Measurements from ENCODE around the gene ASIC4.
A peak's percentile ranks its signal among the peaks of the same experiment; 100 is the strongest.

Gene ASIC4

DNA sequence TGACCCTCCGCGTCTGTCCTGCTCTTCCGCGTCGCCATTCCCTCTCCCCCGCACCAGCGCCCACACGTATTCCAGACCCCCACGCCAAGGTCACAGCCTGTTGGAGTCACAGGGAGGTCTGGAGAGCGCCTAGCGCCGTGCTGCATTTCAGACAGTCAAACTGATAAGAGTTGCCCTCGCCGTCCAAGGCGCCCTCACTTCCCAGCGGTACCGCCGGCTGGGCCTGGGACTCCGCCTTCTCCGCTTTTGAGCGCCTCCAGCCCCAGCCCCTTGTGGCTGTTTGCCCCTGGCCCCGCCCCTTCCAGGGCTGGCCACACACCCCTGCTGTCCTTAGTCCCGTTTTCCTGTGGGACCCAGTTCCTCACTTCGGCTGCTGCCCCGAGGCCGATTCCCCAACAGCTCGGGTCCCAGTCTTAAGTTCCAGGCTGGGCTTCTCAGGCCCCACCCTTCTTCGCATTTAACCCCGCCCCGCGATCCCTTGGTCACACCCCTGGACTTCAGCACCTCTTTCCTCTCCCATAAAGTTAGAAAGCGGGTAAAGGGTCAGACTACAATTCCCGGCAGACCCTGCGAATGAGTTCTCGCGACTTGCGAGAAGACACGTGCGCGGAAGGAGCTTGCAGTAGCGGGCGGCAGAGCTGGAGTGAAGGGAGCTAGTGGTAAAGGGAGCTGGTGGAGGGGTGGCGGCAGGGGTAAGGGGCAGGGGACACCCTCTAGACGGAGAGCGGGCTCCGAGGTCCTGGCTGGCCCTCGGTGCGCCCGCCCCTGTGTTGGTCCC lies 15.8 kb upstream of the ASIC4 start, which contains the start of gene GMPPA:
Gene GMPPA (plus strand): TSS at position 612 of the 778 bp plus-strand sequence. CDS start 1,085 bp downstream, outside the sequence.
- peak; percentile 91 to 93 for DNase-seq

- DNase-seq: no peak
Measured at GRCh38 chr2:219499058-219499307, 15.3 kb upstream of the ASIC4 start.

DNA sequence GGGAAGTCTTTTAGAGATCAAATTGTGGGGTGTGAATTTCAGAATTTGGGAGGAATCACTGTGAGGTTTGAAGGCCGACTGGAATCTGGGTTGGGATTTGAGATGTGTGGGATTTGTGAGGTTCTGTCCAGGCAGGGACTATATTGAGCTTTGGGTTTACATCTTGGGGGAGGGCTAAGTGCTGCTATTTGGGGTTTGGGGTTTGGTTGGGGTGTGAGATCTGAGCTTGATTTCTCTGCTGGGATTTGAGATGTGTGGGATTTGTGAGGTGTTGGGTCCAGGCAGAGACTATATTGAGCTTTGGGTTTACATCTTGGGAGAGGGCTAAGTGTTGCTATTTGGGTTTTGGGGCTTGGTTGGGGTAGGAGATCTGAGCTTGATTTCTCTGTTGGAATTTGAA lies 14.7 kb upstream of the ASIC4 start:
- no peak for DNase-seq

GRCh38 chr2:219500135-219500534 lies 14.1 kb upstream of the ASIC4 start:
- DNase-seq: no peak

- DNase-seq: no peak
Measured at GRCh38 chr2:219501849-219502248, 12.4 kb upstream of the ASIC4 start.

GRCh38 chr2:219502618-219503017 lies 11.7 kb upstream of the ASIC4 start:
- no peak for DNase-seq

DNA sequence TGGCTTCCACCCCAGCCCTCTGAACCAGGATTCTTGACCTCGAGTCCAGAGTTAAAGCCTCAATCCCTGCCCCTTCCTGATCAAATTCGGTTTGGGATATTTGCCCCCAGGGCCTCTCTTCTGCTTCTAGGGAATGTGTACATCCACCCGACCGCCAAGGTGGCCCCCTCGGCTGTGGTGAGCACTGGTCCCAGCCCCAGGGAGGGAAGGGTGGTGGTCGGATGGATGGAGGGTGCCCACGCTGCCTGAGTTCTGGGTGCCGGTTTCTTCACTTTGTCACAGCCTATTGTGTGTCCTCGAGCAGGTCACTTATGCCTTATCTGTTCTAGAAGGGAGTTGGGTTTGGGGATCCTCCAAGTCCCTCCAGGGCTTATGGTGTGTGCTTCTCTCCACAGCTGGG lies 8.7 kb upstream of the ASIC4 start:
- DNase-seq: no peak

DNA sequence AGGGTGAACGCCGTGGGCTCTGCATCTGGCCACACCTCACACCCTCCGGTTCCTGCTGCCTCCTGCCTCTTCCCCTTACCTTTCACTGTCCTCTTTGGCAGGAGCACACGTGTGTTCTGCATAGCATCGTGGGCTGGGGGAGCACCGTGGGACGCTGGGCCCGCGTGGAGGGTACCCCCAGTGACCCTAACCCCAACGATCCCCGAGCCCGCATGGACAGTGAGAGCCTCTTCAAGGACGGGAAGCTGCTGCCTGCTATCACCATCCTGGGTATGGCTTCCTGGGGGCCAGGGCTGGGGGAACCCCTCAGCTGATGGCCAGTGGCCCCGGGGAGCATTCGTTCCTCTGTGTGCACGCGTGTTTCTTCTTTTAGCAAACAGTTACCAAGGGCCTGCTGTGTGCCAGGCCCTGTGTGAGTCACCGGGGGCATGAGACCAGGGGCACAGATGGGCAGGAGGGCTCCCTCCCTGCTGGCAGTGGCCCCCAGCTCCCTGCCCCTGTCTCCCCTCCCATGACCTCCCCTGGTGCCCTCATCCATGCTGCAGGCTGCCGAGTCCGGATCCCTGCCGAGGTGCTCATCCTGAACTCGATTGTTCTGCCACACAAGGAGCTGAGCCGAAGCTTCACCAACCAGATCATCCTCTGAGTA lies 8.0 kb upstream of the ASIC4 start:
- no peak for DNase-seq

DNA sequence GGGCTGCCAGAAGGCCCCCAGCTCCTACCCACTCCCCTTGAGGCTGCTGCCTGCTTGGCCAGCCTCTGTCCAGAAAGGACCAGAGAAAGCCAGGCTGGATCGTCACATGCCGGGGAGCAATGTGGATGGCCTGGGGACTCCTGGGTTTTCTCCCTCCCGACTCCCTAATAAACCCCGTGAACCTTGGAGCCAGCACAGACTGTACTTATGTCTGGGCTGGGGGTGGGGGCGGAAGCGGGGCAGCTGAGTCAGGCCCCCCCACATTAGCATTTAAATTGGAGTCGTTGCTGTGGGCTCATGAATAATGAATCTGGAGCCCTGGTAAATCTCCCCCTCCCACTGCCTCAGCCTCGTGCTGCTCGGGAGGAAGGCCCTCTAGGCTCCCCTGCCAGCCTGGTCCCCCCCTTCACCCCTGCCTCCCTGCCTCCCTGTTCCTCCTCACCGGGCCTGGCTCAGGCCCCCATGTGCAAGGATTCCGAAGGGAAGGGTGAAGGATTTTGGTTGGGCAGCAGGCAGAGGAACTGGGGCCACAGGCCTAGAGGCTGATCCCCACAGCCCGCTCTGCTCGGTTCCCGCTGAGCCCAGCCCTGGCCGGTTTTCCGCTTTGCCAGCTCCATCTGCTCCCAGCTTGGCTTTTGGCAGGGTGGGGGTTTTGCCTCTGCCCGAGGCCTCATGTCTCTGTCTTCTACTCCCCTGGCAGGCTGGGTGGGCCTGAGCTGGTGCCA lies 7.3 kb upstream of the ASIC4 start:
- no peak for DNase-seq

- DNase-seq: no peak
Measured at GRCh38 chr2:219507581-219508443, 6.5 kb upstream of the ASIC4 start.

DNA sequence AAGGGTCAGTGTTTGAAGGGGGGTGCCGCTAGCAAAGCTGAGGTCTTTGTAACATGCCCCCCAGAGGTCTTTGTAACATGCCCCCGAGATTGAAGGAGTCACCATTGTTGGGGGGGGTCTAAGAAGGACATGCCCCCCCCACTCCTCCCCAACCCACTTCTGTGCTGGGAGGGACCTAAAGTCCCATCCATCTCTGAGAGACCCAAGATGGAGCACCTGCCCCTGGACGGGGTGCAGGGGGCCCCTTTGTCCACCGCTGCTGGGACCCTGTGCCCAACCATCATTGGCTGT lies 5.9 kb upstream of the ASIC4 start:
- no peak for DNase-seq

DNA sequence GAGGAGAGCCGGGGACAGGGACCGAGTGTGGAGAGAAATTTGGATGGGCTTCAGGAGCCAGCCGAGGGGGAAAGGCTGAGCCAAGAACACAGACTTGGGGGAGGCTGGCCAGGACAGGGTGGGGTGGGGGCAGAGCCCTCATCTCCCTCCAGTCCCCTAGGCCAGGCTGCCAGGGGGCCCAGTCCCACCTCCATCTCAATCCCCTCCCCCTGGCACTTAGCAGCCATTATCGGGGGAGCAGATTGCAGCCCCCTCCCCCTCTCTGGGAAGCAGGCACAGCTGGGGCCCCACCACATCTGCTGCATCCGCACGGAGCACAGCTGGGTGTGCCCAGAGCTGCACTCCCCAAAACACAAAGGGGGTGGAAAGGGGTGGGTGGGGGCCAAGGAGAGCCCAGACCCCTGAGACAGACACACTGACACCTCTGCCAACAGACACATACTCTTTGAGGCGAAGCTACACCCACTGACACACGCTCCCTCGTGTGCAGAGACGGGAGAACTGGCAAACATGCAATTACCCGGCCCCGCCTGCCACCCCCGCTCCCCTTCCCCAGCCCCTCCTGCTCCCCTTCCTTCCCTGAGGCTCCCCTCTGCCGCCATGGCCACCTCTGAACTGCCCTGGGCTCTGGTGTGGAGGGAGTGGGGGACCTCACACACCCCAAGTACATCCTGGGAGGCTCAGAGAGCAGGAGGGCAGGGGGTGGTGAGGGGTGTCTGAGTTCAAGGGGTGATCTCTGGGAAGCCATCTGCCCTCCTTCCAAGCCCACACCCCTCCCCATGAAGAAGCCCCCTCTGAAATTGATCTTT lies 5.1 kb upstream of the ASIC4 start:
- no peak for DNase-seq

GRCh38 chr2:219509780-219510511 lies 4.3 kb upstream of the ASIC4 start:
- peak; percentile 35 to 38 for DNase-seq

DNA sequence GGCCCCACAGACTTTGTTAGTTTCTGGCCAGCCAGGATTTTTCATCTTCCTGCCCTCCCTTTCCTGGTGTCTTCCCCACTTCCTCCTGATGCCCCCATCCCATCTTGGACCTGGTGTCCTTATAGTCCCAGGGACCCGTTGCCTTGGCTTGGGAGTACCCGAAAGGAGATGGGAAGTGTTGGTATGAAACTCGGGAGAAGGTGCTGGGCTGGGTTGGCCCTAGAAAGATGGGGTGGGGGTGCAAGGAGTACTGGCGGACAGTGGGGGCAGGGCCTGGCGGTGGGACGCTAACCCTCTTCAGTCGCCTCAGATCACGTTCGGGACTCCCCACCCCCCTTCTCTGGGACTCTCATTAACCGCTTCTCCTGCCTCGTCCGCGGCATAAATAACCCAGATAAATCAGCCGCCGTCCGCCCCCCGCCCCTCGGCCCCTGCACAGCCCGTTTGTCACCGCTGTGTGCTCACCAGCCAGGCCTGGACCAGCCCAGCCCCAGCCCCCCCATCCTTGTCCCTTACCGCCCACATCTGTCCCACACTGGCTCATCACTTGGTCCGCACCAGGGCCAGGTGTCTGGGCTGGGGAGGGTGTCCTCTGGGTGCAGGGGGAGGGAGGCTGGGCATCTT lies 3.7 kb upstream of the ASIC4 start:
- DNase-seq: no peak

DNA sequence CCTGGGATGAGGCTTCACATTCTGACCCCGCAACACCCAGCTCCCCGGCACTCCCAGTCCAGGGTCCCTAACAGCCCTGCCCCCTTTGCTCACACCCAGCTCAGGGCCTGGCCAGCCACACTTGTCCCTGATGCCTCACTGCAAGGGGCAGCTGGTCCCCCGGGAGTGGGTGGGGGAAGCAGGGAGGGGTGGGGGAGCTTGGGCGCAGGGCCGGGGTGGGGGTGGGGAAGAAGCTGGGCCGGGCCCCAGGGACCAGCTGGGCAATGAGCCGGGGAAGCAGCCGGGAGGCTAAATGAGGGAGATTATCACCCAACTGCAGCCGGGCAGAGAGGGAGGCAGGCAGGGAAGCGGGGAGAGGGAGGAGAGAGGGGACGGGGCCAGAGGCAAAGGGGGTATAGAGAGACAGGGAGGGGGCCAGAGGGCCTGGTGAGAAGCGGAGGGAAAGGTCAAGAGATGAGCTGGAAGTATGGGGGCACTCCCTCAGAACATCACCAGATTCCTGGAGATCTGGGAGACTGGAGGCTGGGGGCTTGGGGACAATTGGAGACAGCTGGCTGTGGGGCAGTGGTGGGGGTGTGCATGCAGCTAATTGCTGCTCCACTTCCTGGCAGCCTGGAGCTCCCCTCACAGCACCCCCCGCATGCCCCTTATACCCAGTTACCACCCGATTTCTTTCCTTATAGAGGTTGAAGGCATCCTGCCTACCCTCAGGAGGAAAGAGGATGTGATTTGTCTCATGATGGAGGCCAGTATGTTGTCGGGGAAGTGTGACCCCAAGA lies 2.5 kb upstream of the ASIC4 start:
- no peak for DNase-seq

- DNase-seq: no peak
Measured at GRCh38 chr2:219512524-219513216, 1.6 kb upstream of the ASIC4 start.

- no peak for DNase-seq
Measured at GRCh38 chr2:219513787-219514186, 495 bp upstream of the ASIC4 start.

DNA sequence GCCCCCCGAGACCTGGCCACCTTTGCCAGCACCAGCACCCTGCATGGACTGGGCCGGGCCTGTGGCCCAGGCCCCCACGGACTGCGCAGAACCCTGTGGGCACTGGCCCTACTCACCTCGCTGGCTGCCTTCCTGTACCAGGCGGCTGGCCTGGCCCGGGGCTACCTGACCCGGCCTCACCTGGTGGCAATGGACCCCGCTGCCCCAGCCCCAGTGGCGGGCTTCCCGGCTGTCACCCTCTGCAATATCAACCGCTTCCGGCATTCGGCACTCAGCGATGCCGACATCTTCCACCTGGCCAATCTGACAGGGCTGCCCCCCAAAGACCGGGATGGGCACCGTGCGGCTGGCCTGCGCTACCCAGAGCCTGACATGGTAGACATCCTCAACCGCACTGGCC lies 554 bp downstream of the ASIC4 start:
- DNase-seq: no peak

DNA sequence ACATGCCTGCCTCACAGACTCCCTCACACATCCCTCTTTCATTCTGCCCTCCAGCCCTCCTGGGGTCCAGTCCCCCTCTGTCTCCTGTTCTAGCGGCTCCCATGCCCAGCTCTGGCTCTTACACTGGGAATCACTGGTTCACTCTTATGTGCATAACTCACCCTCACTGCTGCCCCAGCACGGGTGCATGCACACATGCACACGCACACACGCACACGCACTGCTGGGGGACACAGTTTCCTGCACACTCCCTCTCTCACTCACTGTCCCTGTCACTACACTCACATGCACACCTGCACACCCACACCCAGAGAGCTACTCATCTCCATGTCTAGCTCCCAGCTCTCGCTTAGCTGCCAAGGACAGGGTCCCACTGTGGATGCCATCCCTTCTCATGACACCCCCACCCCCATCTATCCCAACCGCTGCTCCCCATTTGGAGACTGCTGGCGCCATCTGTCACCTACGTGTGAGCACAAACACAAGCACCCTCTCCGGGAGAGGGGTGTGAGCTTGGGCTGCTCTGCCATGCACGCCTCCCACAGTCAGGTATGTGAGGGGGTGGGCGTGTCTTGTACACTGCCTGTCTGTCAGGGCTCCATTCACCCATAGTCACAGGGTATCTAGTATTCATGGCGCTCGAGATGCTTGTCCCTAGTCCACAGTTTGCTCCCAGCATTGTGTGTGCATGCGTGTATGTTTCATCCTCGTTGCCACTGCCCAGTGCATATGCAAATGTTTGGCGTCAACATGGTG lies 1.8 kb downstream of the ASIC4 start:
- DNase-seq: no peak

Measured in activated CD4-positive, alpha-beta T cell treated with anti-CD3 and anti-CD28 coated beads, Interleukin-2, amount 50 U/mL, for 4 hours (primary cell).